PC-3 (cell line): ENCODE measurements around the gene CSDE1. TPM values are rescaled to one million over a fixed set of nuclear protein-coding genes. Genes with fewer than 3 reads are reported as not detected.
A peak's percentile ranks its signal among the peaks of the same experiment; 100 is the strongest.

ENCODE experiments used
- ATAC-seq: fragments of 200-7000 bp; cut with Tn5 transposase; 2 replicates; pipeline ENCODE4 v1.9.1; 2020; ENCODE audit warnings: mild to moderate bottlenecking, moderate library complexity
- BruUV-seq: library from RNA; stranded (reverse); fragments of 400-500 nt; replicated peaks from 2 replicates; lab custom pipeline; 2021; lab: Mats Ljungman, UMichigan
- CTCF ChIA-PET: fragments of 300-600 bp; sonication (Branson Sonifier 250); formaldehyde crosslinking; loops from one replicate; lab custom pipeline; 2022; ENCODE audit warnings: antibody characterized with exemption; lab: Charles Lee
- POLR2A ChIA-PET: fragments of 300-600 bp; sonication (Branson Sonifier 250); formaldehyde crosslinking; loops from one replicate; lab custom pipeline; 2022; ENCODE audit warnings: antibody characterized with exemption; ENCODE audit not compliant: unreplicated experiment; lab: Charles Lee
- DNase-seq: peaks from one replicate; pipeline ENCODE4 v3.0.0-alpha.2; 2015
- H2AFZ ChIP-seq: fragments of 300-600 bp; sonication (generic); 2 replicates; pipeline ENCODE4 v1.6.0; 2016; ENCODE audit warnings: antibody characterized with exemption, low read length
- H3F3A ChIP-seq: fragments of 300-600 bp; sonication (generic); one replicate; pipeline ENCODE4 v1.6.0; 2017; ENCODE audit warnings: antibody characterized with exemption, low read length, control low read depth, mild to moderate bottlenecking; ENCODE audit not compliant: unreplicated experiment
- H3K27ac ChIP-seq: fragments of 300-600 bp; sonication (generic); 2 replicates; pipeline ENCODE4 v1.5.1; 2016; ENCODE audit warnings: mild to moderate bottlenecking, low read length
- H3K27me3 ChIP-seq: fragments of 300-600 bp; sonication (generic); 2 replicates; pipeline ENCODE4 v1.6.1; 2016; ENCODE audit warnings: low read length, mixed read lengths
- H3K36me3 ChIP-seq: fragments of 300-600 bp; sonication (generic); 2 replicates; pipeline ENCODE4 v1.6.1; 2016; ENCODE audit warnings: low read depth, mixed run types, low read length, mixed read lengths
- H3K4me1 ChIP-seq: fragments of 300-600 bp; sonication (generic); 2 replicates; pipeline ENCODE4 v1.5.1; 2016; ENCODE audit warnings: low read length; ENCODE audit not compliant: insufficient read depth
- H3K4me2 ChIP-seq: fragments of 300-600 bp; sonication (generic); 2 replicates; pipeline ENCODE4 v1.6.0; 2016; ENCODE audit warnings: low read length
- H3K4me3 ChIP-seq: fragments of 300-600 bp; sonication (generic); 2 replicates; pipeline ENCODE4 v1.5.1; 2016; ENCODE audit warnings: mild to moderate bottlenecking, low read length, mixed read lengths
- H3K79me2 ChIP-seq: fragments of 300-600 bp; sonication (generic); 2 replicates; pipeline ENCODE4 v1.6.1; 2017; ENCODE audit warnings: low read length, mixed read lengths
- H3K9ac ChIP-seq: fragments of 300-600 bp; sonication (generic); 2 replicates; pipeline ENCODE4 v1.6.0; 2016; ENCODE audit warnings: mild to moderate bottlenecking, low read length
- H3K9me2 ChIP-seq: fragments of 300-600 bp; sonication (generic); replicated peaks from 2 replicates; pipeline ENCODE4 v1.6.1; 2016; ENCODE audit warnings: mixed run types, low read length, mixed read lengths
- H3K9me3 ChIP-seq: fragments of 300-600 bp; sonication (generic); 2 replicates; pipeline ENCODE4 v1.6.1; 2016; ENCODE audit warnings: low read length, mixed read lengths
- H4K20me1 ChIP-seq: fragments of 300-600 bp; sonication (generic); 2 replicates; pipeline ENCODE4 v1.6.1; 2016; ENCODE audit warnings: low read length, mixed read lengths
- EZH2 ChIP-seq: fragments of 300-600 bp; sonication (generic); IDR thresholded peaks from one replicate; pipeline ENCODE4 v1.6.1; 2017; ENCODE audit warnings: antibody characterized with exemption, mild to moderate bottlenecking, low read length; ENCODE audit not compliant: unreplicated experiment
- EZH2phosphoT487 ChIP-seq: fragments of 300-600 bp; sonication (generic); IDR thresholded peaks from 2 replicates; pipeline ENCODE4 v1.6.1; 2018; ENCODE audit warnings: mild to moderate bottlenecking, antibody characterized with exemption, low read length, borderline replicate concordance
- intact Hi-C: fragments of 100-400 bp; cut with micrococcal nuclease; formaldehyde crosslinking; loops from 2 replicates; pipeline ENCODE4 v1.9.0; 2023
- total RNA-seq: library from RNA; depleted of rRNA; stranded (reverse); fragments of >200 nt; gene quantifications from 2 replicates; pipeline ENCODE4 v1.2.3, GENCODE V29; 2014
- TF ChIP-seq, protein P1 (sequence below): fragments of 300-600 bp; sonication (generic); conservative IDR thresholded peaks from 2 replicates; pipeline ENCODE4 v1.5.1; 2017; ENCODE audit warnings: antibody characterized with exemption, low read depth, mild to moderate bottlenecking, low read length

Gene CSDE1
- total RNA-seq, 1 experiment from 2014 or later = 480 TPM

DNA sequence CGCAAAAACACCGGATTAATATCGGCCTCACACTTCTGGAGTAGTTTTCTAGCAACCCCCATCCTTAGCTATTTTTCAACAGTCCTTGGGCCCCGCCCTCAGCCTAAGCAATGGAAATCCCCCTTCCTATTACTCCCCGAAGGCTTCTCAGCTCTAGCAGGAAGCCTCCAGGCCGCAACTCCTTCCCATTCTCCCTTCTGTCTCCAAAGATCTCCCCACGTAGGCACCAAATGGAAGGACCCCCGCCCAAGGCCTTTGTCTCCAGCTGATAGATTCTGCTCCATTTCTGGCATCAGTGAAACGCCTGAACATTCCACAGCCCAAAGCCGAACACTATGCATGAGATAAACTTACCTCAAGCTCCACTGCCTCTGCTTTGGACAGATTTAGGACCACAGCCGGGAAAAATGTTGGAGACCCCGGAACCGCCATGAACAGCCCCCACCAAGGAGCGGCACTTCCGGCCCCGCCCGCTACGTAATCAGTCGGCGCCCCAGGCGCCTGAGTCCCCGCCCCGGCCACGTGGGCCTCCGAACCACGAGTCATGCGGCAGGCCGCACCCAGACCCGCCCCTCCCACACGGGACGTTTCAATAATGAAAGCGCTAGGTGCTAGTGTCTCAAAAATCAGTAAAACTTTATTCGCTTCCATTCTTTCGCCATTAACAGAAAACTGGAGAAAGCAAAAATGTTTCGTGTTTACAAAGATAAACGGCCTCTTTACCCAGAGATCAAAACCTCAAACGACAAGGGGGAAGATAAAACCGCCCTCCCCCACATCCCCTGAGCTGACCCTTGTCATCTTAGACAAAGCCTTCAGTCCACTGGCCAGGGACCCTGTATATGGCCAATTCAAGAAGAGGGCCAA, 41.2 kb downstream of the CSDE1 start, which contains the start of gene NRAS:
TSS of gene NRAS (minus strand) at position 468 of the 867 bp plus-strand sequence. CDS start 611 bp downstream, outside the sequence.
- Histone ChIP-seq H3K27me3 (no peaks in the 10 kb centered on the region), H3K9ac (peak within 1 kb of the TSS; percentile 86), H4K20me1 (0 out of 2 replicates have a peak, but pooled peaks cover 4% of the 10 kb centered on the region), H3K4me3 (peak within 1 kb of the TSS; percentile 68), H3K4me2 (peak within 1 kb of the TSS; percentile 70), H3K4me1 (peaks cover 26% of the 10 kb centered on the region), H3K9me2 (no peaks in the 10 kb centered on the region), H2AFZ (no peak within 1 kb of the TSS), H3K27ac (peak within 1 kb of the TSS; percentile 56), H3K9me3 (no peaks in the 10 kb centered on the region), H3K36me3 (peaks cover 82% of the 10 kb centered on the region), H3F3A (no peaks in the 10 kb centered on the region), H3K79me2 (peaks cover 15% of the 10 kb centered on the region)
- ATAC-seq (peak; percentile 73), DNase-seq (peak; percentile 65)
- ChIA-PET CTCF (no interaction called here), POLR2A (interaction anchor here (0.7 kb wide), 1 partner anchor 14 kb away, joined by 8 read pairs; no protein-coding TSS in a partner anchor)
- TSS peak; percentile 56 for BruUV-seq
- intact Hi-C loops = no loop called here
- TF ChIP-seq EZH2phosphoT487 = no peak
- no peak for TF ChIP-seq EZH2
- TF ChIP-seq, protein P1, sequence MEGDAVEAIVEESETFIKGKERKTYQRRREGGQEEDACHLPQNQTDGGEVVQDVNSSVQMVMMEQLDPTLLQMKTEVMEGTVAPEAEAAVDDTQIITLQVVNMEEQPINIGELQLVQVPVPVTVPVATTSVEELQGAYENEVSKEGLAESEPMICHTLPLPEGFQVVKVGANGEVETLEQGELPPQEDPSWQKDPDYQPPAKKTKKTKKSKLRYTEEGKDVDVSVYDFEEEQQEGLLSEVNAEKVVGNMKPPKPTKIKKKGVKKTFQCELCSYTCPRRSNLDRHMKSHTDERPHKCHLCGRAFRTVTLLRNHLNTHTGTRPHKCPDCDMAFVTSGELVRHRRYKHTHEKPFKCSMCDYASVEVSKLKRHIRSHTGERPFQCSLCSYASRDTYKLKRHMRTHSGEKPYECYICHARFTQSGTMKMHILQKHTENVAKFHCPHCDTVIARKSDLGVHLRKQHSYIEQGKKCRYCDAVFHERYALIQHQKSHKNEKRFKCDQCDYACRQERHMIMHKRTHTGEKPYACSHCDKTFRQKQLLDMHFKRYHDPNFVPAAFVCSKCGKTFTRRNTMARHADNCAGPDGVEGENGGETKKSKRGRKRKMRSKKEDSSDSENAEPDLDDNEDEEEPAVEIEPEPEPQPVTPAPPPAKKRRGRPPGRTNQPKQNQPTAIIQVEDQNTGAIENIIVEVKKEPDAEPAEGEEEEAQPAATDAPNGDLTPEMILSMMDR = no peak

DNA sequence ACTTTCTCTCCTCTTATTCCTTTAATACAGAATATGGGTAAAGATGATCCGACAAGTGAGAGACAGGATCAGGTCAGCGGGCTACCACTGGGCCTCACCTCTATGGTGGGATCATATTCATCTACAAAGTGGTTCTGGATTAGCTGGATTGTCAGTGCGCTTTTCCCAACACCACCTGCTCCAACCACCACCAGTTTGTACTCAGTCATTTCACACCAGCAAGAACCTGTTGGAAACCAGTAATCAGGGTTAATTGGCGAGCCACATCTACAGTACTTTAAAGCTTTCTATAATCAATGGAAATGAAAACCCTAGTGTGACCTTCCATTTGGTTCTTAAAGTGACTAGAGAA, 41.9 kb downstream of the CSDE1 start:
- Histone ChIP-seq H4K20me1 (0 out of 2 replicates have a peak, but pooled peaks cover 4% of the 10 kb centered on the region), H2AFZ (no peak overlapping the region), H3K9me3 (no peaks in the 10 kb centered on the region), H3K36me3 (peaks cover 77% of the 10 kb centered on the region), H3K27ac (no peak overlapping the region), H3K79me2 (peaks cover 15% of the 10 kb centered on the region), H3K9ac (peak overlapping the region; percentile 86), H3K4me3 (peak overlapping the region; percentile 68), H3K4me2 (peak overlapping the region; percentile 70), H3F3A (no peaks in the 10 kb centered on the region), H3K27me3 (no peaks in the 10 kb centered on the region), H3K9me2 (no peaks in the 10 kb centered on the region), H3K4me1 (peaks cover 26% of the 10 kb centered on the region)
- CTCF ChIA-PET = no interaction called here
- TF ChIP-seq EZH2 (no peak), EZH2phosphoT487 (no peak)
- TF ChIP-seq, protein P1 = no peak
- TSS peak; percentile 41 for BruUV-seq
- intact Hi-C loops = no loop called here
- ATAC-seq (no peak), DNase-seq (no peak)
- POLR2A ChIA-PET = interaction anchor here (0.7 kb wide), 1 partner anchor 13 kb away, joined by 8 read pairs; no protein-coding TSS in a partner anchor

DNA sequence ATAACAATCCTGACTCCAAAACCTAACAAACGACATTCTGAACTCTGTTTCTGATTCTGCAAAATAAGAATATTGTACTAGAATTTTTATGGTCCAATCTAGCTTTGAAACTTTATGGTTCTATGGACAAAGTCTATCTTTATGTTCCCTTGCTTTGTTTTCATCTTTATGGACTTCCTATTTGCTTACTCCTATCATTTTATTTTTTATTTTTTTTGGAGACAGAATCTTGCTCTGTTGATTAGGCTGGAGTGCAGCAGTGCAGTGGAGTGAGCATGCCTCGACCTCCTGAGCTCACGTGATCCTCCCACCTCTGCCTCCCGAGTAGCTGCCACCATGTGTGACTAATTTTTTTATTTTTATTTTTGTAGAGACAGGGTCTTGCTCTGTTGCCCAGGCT, 44.8 kb downstream of the CSDE1 start:
- Histone ChIP-seq H3K27ac (no peak overlapping the region), H3K4me3 (no peak overlapping the region), H3K4me2 (no peak overlapping the region), H3K27me3 (no peaks in the 10 kb centered on the region), H3K36me3 (peaks cover 63% of the 10 kb centered on the region), H3K9me2 (no peaks in the 10 kb centered on the region), H3K4me1 (no peaks in the 10 kb centered on the region), H3F3A (no peaks in the 10 kb centered on the region), H4K20me1 (0 out of 2 replicates have a peak, but pooled peaks cover 4% of the 10 kb centered on the region), H3K79me2 (peaks cover 15% of the 10 kb centered on the region), H3K9me3 (no peaks in the 10 kb centered on the region), H3K9ac (no peak overlapping the region), H2AFZ (no peak overlapping the region)
- POLR2A ChIA-PET = no interaction called here
- intact Hi-C loops = no loop called here
- DNase-seq (no peak), ATAC-seq (no peak)
- CTCF ChIA-PET = no interaction called here
- no TSS peak for BruUV-seq
- no peak for TF ChIP-seq EZH2
- TF ChIP-seq, protein P1 = no peak
- TF ChIP-seq EZH2phosphoT487 = no peak
